GM21619 (cell line): ENCODE measurements around the gene CLHC1.
"Not testable (repeated sequence)": the region's sequence is repeated elsewhere in the genome, so short reads cannot be mapped to it uniquely, and the experiment has no call there.

Experiments used
- ATAC-seq: cut with Tn5 transposase; IDR thresholded peaks from one replicate; pipeline ENCODE4 v1.9.1; 2021; ENCODE audit not compliant: unreplicated experiment

The CLHC1 gene

GRCh38 chr2:55232863-55233657 is 967 bp upstream of the CLHC1 start:
- ATAC-seq = no peak

- ATAC-seq = no peak
Observed at GRCh38 chr2:55231546-55232083, 478 bp downstream of the CLHC1 start.

GRCh38 chr2:55230551-55230950 is 1.5 kb downstream of the CLHC1 start:
- ATAC-seq = no peak

- no peak for ATAC-seq
Observed at GRCh38 chr2:55229221-55229620, 2.9 kb downstream of the CLHC1 start.

GRCh38 chr2:55228226-55228563 is 3.9 kb downstream of the CLHC1 start:
- no peak for ATAC-seq

- ATAC-seq = not testable (repeated sequence)
Observed at GRCh38 chr2:55227437-55228225, 4.5 kb downstream of the CLHC1 start.

- no peak for ATAC-seq
Observed at GRCh38 chr2:55225481-55226020, 6.5 kb downstream of the CLHC1 start.

GRCh38 chr2:55224761-55225261 is 7.3 kb downstream of the CLHC1 start:
- ATAC-seq = no peak

- ATAC-seq = no peak
Observed at GRCh38 chr2:55223958-55224760, 7.9 kb downstream of the CLHC1 start.

GRCh38 chr2:55213822-55214221 is 18.3 kb downstream of the CLHC1 start:
- ATAC-seq = no peak

- ATAC-seq = no peak
Observed at GRCh38 chr2:55204950-55205349, 27.1 kb downstream of the CLHC1 start.

- no peak for ATAC-seq
Observed at GRCh38 chr2:55204536-55204935, 27.6 kb downstream of the CLHC1 start.

GRCh38 chr2:55200416-55200815 is 31.7 kb downstream of the CLHC1 start:
- no peak for ATAC-seq

GRCh38 chr2:55196526-55196925 is 35.6 kb downstream of the CLHC1 start:
- no peak for ATAC-seq

- ATAC-seq = not testable (repeated sequence)
Observed at GRCh38 chr2:55191888-55192287, 40.2 kb downstream of the CLHC1 start.

GRCh38 chr2:55186837-55187236 is 45.3 kb downstream of the CLHC1 start:
- not testable (repeated sequence) for ATAC-seq

- ATAC-seq = no peak
Observed at GRCh38 chr2:55180374-55180773, 51.7 kb downstream of the CLHC1 start.

GRCh38 chr2:55176094-55176415 is 56.0 kb downstream of the CLHC1 start:
- no peak for ATAC-seq

GRCh38 chr2:55175254-55176093 is 56.6 kb downstream of the CLHC1 start:
- ATAC-seq = peak; percentile 83

GRCh38 chr2:55173438-55174054 is 58.5 kb downstream of the CLHC1 start:
- ATAC-seq = no peak
